HCT116 (cell line): ENCODE data around the gene B4GALT7.

Source experiments
- CTCF ChIP-seq, 3 experiments: fragments of 200-600 bp in 1 of 3; sonication (generic) in 1 of 3; IDR thresholded peaks in 2 of 3; conservative IDR thresholded peaks in 1 of 3; 2 replicates each; pipeline ENCODE4 v1.5.1; 2012 to 2017; ENCODE audit warnings: low read depth in 2 of 3, low read length in 2 of 3, antibody characterized with exemption in 1 of 3, borderline replicate concordance in 1 of 3, control low read depth in 1 of 3, mild to moderate bottlenecking in 1 of 3, mixed read lengths in 1 of 3, mixed run types in 1 of 3, moderate library complexity in 1 of 3; ENCODE audit not compliant: insufficient read depth in 1 of 3
- EZH2 ChIP-seq: fragments of 200-600 bp; sonication (generic); IDR thresholded peaks from 2 replicates; pipeline ENCODE4 v1.6.1; 2017; ENCODE audit warnings: antibody characterized with exemption, mixed run types
- EZH2phosphoT487 ChIP-seq: fragments of 200-600 bp; IDR thresholded peaks from 2 replicates; pipeline ENCODE4 v1.6.1; 2018; ENCODE audit warnings: antibody characterized with exemption, borderline replicate concordance
- FOSL1 ChIP-seq: IDR thresholded peaks from 2 replicates; pipeline ENCODE4 v1.6.1; 2012; ENCODE audit warnings: low read depth
- POLR2A ChIP-seq: IDR thresholded peaks from 2 replicates; pipeline ENCODE4 v1.7.0; 2011; ENCODE audit warnings: borderline replicate concordance; ENCODE audit not compliant: insufficient read depth, insufficient read length; ENCODE audit errors: extremely low read depth
- POLR2AphosphoS5 ChIP-seq: IDR thresholded peaks from 2 replicates; pipeline ENCODE4 v1.6.1; 2011; ENCODE audit warnings: mild to moderate bottlenecking, low read depth, low read length, moderate library complexity
- RAD21 ChIP-seq: IDR thresholded peaks from 2 replicates; pipeline ENCODE4 v1.6.1; 2012; ENCODE audit warnings: low read depth, mild to moderate bottlenecking
- SIN3A ChIP-seq: IDR thresholded peaks from 2 replicates; pipeline ENCODE4 v1.6.1; 2012; ENCODE audit warnings: low read depth
- SRF ChIP-seq: IDR thresholded peaks from 2 replicates; pipeline ENCODE4 v1.6.1; 2012; ENCODE audit warnings: low read depth
- TCF7L2 ChIP-seq: IDR thresholded peaks from 2 replicates; pipeline ENCODE4 v1.7.0; 2011; ENCODE audit warnings: borderline replicate concordance, inconsistent platforms; ENCODE audit not compliant: insufficient read depth, insufficient read length; ENCODE audit errors: extremely low read depth
- ZFX ChIP-seq: fragments of 450-650 bp; IDR thresholded peaks from 2 replicates; pipeline ENCODE4 v1.6.1; 2017
- ZNF274 ChIP-seq: fragments of 200-500 bp; sonication (Bioruptor generic); IDR thresholded peaks from 2 replicates; pipeline ENCODE4 v1.6.1; 2014; ENCODE audit warnings: mild to moderate bottlenecking, low read depth, low read length, inconsistent platforms
- TF ChIP-seq, protein P1 (sequence below): IDR thresholded peaks from 2 replicates; pipeline ENCODE4 v1.6.1; 2012

DNA sequence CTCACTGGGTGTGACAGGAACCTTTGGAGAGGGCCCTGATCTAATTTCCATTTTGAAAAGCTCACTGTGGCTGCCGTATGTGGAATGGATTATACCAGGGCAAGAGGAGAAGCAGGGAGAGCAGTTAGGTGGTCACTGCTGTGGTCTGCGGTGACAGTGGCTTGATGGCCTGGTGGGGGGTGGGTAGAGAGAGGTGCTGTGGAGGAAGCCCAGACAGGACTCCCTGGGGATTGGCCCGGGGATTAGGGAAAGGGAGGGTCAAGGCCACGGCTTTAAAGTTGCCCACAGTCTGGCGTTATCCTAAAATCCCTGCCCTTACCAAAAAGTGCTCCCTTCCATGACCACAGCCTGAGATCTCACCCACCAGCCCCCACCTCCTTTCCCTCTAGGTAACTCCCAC, 4.7 kb downstream of the B4GALT7 start:
- TF ChIP-seq TCF7L2 (no peak), CTCF (IDR thresholded peaks at IDR 0.05 in 2 of 3, conservative IDR thresholded peaks at IDR 0.05 in 1 of 3; ENCODE audit: borderline replicate concordance in 1 of 3, insufficient read depth in 1 of 3, low read depth in 2 of 3, low read length in 2 of 3) (no peak), ZNF274 (no peak), ZFX (no peak), FOSL1 (no peak), POLR2A (no peak), POLR2AphosphoS5 (no peak), EZH2 (no peak), SIN3A (no peak), SRF (no peak), EZH2phosphoT487 (no peak), RAD21 (no peak)
- TF ChIP-seq, protein P1, sequence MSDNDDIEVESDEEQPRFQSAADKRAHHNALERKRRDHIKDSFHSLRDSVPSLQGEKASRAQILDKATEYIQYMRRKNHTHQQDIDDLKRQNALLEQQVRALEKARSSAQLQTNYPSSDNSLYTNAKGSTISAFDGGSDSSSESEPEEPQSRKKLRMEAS: no peak
